Kidney epithelial cell (primary cell): Measurements from ENCODE around the gene LSM3. TPM values are rescaled to one million over a fixed set of nuclear protein-coding genes. Genes with fewer than 3 reads are reported as not detected.
"Not testable (repeated sequence)": the region's sequence is repeated elsewhere in the genome, so short reads cannot be mapped to it uniquely, and the experiment has no call there.

Experiments used
- DNase-seq: peaks from one replicate; pipeline ENCODE4 v3.0.0-alpha.2; 2010; ENCODE audit warnings: low read depth
- H3K27me3 ChIP-seq: 2 replicates; pipeline ENCODE4 v1.6.0; 2011; ENCODE audit warnings: low read length; ENCODE audit not compliant: control insufficient read depth, insufficient read depth
- H3K36me3 ChIP-seq: 2 replicates; pipeline ENCODE4 v1.5.1; 2011; ENCODE audit warnings: low read length; ENCODE audit not compliant: control insufficient read depth, insufficient read depth
- H3K4me3 ChIP-seq: 2 replicates; pipeline ENCODE4 v1.5.1; 2011; ENCODE audit warnings: low read depth, mild to moderate bottlenecking, control low read depth, low read length
- CTCF ChIP-seq: IDR thresholded peaks from 2 replicates; pipeline ENCODE4 v1.5.1; 2011; ENCODE audit warnings: mild to moderate bottlenecking, moderate library complexity, low read length, control low read depth, inconsistent platforms; ENCODE audit not compliant: insufficient read depth, poor library complexity, severe bottlenecking
- total RNA-seq: library from RNA; depleted of rRNA; stranded (reverse); fragments of >200 nt; gene quantifications from 2 replicates; pipeline ENCODE4 v1.2.3, GENCODE V29; 2015

LSM3 gene
- total RNA-seq, 1 donor from 2014 or later = 9.3 TPM

- DNase-seq = no peak
- H3K4me3 ChIP-seq = no peak overlapping the region
- no peaks in the 10 kb centered on the region for H3K36me3 ChIP-seq
- H3K27me3 ChIP-seq = no peaks in the 10 kb centered on the region
- no peak for TF ChIP-seq CTCF
These were observed 43.8 kb downstream of the LSM3 start for GRCh38 chr3:14222457-14222856.

DNA sequence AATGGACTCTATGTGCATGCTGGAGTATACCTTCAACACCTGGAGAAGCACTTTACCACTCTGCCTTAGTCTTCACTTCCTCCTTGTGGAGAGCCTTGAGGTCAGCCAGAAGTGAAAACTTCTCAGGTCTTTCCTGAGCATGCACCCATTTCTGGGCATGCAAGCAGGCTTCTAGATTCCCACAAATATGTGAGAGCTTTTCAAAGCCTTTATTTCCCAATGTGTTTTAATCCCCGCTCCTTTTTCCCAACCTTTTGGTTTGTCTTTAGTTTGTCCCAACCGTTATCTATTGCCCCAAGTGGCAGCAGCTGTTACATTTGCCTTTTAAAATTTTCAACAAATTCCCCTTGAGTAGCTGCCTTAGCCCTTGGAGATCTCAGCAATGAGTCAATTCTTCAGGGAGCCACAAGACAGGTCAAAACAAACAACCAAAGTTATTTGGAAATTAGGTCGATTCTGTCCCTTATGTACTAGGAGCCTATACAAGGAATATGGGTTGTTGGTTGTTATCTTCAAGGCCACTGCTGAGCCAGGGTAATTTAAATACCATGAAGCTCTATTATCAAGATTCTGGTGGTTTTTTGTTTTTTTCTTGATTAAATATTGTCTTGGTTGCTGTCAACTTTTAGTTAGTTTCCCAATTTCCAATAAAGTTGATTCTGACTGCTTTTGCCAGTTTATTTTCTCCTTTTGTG is 44.4 kb downstream of the LSM3 start:
- Histone ChIP-seq H3K4me3 (no peak overlapping the region), H3K36me3 (no peaks in the 10 kb centered on the region), H3K27me3 (no peaks in the 10 kb centered on the region)
- DNase-seq = no peak
- TF ChIP-seq CTCF = no peak

DNA sequence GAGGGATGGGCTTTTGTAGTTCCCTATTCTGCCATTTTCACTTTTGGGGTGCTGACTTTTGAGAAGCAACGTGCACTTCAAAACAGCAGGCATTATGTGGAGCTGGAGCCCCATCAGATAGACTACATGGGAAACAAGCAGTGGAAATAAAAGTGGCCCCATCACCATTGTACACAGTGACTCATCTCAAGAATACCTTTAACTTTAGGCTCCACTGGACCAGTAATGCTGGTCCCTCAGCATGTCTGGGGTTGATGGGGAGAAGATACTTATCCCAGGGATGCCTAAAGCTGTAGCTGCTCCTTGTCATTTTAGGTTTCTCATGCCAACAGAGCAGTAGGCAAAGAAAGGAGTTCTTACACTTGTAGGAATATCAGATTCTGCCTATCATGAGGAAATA is 45.0 kb downstream of the LSM3 start:
- Histone ChIP-seq H3K27me3 (no peaks in the 10 kb centered on the region), H3K4me3 (no peak overlapping the region), H3K36me3 (no peaks in the 10 kb centered on the region)
- no peak for TF ChIP-seq CTCF
- no peak for DNase-seq

DNA sequence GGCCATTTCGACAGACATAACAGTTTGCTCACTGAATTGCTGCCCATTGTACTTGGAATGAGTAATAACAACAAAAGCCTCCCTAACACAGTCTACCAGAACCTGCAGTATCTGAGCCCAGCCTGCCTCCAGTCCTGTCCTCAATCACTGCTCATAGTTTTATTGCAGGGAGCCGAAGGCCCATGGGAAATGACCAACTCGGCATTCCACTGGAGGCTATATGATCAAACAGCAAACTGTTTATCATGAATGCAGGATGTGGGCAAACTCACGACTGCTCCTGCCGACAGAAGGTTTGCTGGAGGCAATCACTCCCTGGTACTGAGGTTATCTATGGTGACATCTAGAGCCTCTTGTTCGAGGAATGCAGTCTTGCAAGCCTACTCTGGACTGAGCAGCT is 46.3 kb downstream of the LSM3 start:
- no peak for TF ChIP-seq CTCF
- H3K4me3 ChIP-seq = no peak overlapping the region
- no peak for DNase-seq
- no peaks in the 10 kb centered on the region for H3K36me3 ChIP-seq
- H3K27me3 ChIP-seq = no peaks in the 10 kb centered on the region

GRCh38 chr3:14225421-14225820 is 46.8 kb downstream of the LSM3 start:
- Histone ChIP-seq H3K4me3 (no peak overlapping the region), H3K27me3 (no peaks in the 10 kb centered on the region), H3K36me3 (no peaks in the 10 kb centered on the region)
- no peak for TF ChIP-seq CTCF
- no peak for DNase-seq

GRCh38 chr3:14226351-14226750 is 47.7 kb downstream of the LSM3 start:
- not testable (repeated sequence) for H3K36me3 ChIP-seq, H3K27me3 ChIP-seq, H3K4me3 ChIP-seq, DNase-seq
